ENCODE results near the gene TMEM94.
"Not testable (repeated sequence)": the region's sequence is repeated elsewhere in the genome, so short reads cannot be mapped to it uniquely, and the experiment has no call there.

Gene TMEM94

DNA sequence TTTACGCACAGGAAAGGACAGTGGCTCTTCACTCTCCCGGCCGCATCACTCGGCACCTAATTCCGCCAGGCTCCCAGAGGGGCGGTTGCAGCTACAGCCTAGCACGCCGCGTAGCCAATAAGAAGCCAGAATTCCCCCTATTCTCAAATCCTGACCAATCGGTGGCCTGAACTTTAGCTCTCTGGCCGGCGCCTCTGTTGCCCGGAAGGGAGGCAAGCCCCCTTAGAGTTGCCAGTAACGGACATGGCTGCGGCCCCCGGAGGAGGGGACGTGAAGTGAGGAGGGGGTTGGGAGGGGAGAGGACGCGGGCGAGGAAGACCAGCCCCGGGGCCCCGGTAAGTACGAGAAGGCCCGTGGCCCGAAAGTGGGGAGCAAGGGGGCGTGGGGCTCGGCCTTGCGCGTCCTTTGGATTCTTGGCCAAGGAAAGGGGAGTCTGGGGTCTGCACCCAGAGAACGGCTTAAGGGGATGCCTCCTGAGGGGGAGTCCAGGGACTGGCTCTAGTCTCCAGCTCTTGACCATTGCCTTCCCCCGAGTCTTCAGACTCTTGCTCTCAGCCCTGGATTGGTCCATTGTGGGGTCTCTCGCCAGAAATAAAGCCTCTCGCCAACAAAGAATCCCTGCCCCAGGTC is at the start of gene TMEM94:
Gene TMEM94, plus strand, starts transcription at position 219 of the 630 bp plus-strand sequence. CDS start 15,271 bp downstream, outside the sequence.
- peak; percentile 100 for DNase-seq

DNA sequence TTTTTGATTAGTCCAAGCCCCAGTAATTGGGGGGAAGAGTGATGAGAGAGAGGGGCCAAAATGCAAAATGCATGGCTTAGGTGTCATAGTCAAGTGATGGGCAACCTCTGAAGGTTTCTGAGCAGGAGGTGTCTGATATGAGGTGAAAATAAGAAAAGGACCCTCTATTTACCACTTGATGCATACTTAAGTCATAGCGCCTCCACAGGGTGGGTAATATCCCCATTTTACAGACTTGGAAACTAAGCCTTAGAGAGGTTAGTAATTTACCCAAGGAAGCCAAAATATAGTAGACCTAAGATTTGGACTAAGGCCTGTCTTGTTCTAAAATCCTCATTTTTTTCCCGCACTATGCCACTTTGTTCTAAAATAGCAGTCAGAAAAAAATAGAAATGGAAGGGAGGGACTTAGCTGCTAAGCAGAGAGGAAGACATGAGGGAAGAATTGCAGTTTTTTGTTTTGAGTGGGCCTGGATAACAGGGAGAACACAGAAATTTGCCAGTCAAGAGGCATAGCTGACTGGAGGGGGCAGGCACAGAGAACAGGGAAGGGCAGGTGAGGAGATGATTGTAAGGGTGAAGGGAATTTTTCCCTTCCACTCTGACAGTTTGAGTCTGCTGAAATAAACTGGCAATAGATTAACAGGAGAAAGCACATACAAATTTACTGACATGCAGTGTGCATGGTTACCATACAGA is 48.6 kb upstream of the TMEM94 start:
- DNase-seq: no peak

DNA sequence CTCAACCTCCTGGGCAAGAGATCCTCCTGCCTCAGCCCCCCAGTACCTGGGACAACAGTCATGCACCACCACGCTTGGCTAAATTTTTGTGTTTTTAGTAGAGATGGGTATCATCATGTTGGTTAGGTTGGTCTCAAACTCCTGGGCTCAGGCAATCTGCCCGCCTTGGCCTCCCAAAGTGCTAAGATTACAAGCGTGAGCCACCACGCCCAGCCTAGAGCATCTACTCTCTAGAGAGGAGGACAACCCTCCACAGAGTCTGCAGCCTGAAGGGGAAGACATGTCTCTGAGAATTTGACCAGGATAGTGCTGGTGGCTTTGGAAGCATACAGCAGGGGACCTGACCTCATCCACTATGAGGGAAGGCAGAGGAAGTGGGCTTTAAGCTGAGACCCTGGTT is 46.3 kb upstream of the TMEM94 start:
- no peak for DNase-seq

DNA sequence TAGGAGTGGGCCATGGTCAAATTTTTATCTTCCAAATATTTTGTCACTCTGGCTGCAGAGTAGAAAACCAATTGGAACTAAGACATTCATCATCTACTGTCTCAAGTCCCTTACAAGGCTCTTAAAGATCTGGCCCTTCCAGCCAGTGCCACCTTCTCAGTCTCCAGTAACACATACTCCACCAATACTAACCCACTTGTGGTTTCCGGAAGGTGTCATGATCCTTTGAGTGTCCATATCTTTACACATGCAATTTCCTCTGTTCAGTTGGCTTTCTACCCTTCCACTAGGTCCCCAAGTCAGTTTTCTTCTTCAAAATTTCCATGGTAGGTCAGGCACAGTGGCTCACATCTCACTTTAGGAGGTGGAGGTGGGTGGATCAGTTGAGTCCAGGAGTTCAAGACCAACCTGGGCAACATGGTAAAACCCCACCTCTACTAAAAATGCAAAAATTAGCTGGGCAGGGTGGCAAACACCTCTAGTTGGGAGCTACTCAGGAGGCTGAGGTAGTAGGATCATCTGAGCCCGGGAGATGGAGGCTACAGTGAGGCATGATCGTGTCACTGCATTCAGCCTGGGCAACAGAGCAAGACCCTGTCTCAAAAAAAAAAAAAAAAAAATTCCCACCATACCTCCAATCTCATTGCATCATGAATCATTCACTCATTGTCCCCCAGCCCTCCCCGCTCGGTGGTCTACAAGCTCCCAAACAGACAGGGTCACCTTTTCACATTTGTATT is 44.9 kb upstream of the TMEM94 start:
- DNase-seq: no peak

DNA sequence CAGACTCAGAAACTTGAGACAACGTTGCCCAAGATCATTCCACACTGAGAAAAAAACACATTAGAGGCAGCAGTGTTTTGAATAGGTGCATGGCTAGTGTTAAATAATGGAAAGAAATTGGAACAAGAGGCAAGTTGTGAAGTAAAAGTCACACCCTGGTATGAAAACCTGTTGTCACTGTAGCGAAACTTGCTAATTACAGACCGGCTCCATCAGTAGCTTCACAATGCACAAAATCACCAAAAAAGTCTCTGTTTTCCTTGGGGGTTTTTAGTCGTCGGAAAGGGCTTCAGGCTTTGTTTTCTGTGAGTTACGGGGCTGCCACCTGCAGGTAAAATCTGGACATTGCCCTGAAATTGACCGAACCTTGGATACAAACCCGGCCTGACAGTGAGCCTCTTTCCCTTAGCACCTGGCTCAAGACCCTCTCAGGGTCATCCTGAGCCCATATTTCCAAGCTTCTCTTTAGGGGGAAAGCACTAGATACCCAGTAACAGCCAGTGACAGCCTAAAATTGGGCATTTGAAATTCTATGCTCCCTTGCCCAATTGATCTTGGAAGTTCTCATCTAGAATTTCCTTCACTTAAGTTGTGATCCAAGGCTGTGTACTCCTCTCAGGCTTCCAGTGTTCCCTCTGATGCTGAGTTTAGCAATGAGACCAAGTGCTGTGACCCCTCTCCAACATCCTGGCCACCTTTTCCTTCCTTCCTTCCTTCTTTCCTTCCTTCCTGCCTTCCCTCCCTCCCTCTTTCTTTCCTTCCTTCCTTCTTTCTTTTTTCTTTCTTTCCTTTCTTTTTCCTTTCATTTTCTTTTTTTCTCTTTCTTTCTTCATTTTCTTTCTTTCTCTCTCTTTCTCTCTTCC is 43.7 kb upstream of the TMEM94 start:
- peak; percentile 91 for DNase-seq

DNA sequence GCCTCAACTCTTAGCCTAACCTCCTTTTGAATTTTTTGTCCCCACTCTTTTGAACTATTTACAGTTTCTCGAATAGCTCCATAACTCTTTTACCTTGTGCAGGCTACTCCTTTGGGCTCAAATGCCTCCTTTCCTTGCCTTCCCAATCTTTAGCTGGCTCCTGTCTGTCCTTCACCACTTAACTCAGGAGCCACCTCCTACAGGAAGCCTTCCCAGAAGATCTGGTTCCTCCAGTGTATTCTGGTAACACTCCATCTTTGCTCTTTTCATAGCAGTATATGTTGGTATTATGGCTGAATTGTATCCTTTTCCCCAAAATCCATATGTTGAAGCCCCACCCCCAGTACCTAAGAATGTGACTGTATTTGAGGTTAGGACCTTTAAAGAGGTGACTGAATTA is 41.9 kb upstream of the TMEM94 start:
- no peak for DNase-seq

DNA sequence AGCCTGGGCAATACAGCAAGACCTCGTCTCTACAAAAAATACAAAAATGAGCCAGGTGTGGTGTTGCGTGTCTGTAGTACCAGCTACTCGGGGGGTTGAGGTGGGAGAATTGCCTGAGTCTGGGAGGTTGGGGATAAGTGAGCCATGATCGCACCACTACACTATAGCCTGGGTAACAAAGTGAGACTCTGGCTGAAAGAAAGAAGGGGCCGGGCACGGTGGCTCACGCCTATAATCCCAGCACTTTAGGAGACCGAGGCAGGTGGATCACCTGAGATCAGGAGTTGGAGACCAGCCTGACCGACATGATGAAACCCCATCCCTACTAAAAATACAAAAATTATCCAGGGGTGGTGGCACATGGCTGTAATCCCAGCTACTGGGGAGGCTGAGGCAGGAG is 40.4 kb upstream of the TMEM94 start:
- DNase-seq: no peak

DNA sequence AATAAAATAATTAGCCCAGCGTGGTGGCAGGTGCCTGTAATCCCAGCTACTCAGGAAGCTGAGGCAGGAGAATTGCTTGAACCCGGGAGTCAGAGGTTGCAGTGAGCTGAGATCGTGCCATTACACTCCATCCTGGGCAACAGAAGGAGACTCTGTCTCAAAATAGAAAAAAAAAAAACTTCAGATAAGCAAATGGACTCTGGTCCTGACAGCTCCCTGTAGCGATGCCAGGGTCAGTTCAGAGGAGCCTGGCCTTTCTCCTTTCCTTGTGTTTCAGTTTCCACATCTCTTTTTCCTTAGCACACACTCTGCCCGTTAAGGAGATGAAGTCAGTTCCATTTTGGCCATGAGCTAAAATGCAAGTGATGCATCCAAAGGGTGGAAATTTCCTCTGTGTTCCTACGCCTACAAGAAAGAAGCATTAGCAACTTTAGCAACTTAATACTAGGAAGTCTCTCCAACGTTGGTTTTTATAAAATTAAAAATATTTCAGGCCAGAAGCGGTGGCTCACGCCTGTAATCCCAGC is 39.3 kb upstream of the TMEM94 start:
- no peak for DNase-seq

DNA sequence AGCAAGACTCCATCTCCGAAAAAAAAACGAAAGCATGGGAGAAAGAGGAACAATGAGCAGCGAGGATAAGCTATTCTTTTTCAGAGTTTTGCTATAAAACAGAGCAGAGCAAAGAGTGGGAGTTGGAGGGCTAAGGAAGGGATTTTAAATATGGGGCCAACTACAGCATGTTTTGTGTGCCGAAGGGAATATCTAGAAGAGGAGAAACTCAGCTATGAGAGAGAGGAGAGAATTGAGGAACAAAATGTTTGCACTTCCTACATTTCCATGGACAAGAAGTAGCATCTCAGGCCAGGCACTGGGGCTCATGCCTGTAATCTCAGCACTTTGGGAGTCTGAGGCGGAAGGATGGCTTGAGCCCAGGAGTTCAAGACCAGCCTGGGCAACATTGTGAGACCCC is 37.9 kb upstream of the TMEM94 start:
- DNase-seq: no peak

DNA sequence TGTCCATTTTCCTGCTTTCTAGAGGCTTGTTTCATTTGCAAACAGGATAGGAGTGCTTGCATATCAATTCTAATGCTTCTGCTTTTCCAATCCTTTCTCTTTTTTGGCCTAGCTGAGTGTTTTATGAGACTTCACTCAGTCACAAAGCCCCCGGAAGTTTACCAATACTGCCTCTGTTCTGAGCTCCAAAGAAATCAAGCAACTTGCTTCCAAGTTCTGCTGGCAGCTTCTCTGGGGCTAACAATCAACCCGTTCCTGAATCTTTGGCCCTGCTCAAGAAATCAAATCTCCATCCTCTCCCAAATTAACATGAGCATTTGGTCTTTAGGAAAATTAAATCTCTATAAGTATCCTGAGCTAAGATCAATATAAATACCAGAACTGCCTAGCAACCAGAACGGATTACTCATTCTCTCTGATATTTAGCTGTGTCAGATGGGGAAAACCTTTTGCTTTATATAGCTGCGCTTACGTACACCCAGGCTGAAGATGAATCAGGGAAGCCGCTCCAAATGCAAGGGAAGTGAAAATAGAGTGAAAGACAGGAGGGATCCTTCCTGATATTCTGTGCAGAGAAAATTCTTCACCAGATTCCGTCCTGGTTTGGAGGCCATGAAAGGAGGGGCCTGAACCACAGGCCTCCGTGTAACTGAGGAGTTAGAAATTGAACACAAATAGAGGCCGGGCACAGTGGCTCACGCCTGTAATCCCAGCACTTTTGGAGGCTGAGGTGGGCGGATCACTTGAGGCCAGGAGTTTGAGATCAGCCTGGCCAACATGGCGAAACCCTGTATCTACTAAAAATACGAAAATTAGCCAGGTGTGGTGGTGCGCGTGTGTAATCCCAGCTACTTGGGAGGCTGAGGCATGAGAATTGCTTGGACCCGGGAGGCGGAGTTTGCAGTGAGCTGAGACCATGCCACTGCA is 27.6 kb upstream of the TMEM94 start:
- DNase-seq: peak; percentile 51

DNA sequence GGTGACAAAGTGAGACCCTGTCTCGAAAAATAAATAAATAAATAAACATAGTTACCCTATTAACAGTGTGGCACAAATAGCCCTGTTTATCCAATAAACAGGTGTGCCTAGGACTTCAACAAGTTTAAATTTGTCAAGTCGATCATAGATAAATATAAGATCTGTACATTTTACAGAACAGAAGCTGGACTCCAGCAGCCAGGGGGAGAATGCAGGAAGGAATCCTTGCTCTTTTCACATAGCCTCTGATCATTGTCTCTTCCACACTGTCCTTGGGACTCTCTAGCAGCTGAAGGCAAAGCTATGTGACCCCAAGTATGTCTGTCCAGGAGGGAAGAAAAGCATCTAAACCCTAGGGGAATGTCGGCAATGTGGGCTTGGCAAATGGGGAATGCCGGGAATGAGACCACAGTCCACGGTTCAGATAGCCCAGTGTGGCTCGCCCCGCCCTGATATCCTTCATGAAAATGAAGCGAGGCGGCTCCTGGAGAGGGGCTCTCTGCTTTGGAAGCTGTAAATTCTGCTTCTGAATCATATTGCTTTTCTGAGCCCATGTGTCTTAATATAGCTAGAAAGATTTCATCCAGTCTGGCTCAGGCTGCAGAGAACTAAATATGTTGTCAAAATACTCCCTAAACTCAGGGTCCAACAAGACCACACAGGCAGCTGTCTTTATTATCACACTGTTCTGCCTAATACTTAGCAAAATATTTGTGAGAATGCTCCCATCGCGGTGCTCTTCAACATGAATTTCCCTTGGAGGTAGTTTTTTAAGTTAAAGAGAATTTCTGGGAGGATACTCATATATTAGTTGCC is 26.1 kb upstream of the TMEM94 start:
- DNase-seq: peak; percentile 69

DNA sequence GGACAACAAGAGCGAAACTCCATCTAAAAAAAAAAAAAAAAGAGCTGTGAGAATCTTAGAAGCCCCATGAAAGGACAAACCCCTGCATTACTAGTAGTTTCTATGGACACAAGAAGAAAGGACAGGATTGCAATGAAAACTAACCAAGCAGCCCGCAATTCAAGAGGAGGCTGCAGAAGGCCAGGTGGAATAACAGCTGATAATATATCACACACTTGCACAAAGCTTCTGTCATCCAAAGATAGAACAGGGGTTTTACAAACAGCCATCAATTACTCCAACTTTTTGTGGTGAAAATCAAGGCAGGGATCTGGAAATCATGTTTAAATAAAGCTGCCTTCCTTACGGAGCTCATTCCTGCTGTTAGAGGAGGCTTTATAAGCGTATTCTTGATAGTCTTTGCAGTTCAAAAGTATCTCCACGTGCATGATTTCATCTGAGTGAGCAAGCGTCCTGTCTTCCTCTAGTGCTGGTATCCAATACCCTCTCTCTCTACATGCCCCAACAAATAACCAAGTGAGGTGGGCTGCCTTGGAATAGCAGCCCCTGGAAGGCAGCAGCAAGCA is 23.1 kb upstream of the TMEM94 start:
- DNase-seq: no peak

DNA sequence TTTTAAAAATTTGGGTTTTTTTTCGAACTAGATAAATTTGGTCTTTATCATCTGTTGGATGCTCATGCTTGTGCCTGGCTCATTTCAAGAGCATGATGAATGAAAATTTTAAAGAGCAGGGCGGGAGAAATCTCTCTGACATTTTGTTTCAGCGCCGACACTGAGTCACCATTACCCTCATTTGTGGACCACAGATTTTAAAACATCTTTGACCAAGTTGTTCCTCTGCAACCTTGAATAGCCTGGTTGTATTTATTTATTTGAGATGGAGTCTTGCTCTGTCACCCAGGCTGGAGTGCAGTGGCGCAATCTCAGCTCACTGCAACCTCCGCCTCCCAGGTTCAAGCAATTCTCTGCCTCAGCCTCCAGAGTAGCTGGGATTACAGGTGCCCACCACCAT is 22.0 kb upstream of the TMEM94 start:
- not testable (repeated sequence) for DNase-seq

DNA sequence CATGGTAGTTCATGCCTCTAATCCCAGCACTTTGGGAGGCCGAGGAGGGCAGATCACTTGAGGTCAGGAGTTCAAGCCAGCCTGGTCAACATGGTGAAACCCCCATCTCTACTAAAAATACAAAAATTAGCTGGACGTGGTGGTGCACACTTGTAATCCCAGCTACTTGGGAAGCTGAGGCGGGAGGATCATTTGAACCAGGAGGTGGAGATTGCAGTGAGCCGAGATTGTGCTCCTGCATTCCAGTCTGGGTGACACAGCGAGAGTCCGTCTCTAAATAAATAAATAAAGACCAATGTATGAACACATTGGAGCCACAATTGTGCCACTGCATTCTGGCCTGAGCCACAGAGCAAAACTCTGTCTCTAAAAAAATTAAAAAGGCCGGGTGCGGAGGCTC is 19.0 kb upstream of the TMEM94 start:
- DNase-seq: not testable (repeated sequence)

DNA sequence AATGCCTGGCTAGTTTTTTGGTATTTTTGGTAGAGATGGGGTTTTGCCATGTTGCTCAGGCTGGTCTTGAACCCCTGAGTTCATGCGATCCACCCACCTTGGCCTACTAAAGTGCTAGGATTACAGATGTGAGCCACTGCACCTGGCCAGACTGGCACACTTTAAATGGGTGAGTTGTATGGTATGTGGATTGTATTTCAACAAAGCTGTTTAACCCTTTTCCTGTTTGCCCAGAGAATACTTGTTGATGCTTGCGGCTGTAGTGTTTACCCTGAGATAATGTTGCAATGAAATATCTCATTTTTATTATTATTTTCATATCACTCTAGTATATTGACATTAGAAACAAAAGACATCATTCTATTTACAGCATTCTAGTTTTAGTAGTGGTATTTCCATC is 17.1 kb upstream of the TMEM94 start:
- DNase-seq: no peak

DNA sequence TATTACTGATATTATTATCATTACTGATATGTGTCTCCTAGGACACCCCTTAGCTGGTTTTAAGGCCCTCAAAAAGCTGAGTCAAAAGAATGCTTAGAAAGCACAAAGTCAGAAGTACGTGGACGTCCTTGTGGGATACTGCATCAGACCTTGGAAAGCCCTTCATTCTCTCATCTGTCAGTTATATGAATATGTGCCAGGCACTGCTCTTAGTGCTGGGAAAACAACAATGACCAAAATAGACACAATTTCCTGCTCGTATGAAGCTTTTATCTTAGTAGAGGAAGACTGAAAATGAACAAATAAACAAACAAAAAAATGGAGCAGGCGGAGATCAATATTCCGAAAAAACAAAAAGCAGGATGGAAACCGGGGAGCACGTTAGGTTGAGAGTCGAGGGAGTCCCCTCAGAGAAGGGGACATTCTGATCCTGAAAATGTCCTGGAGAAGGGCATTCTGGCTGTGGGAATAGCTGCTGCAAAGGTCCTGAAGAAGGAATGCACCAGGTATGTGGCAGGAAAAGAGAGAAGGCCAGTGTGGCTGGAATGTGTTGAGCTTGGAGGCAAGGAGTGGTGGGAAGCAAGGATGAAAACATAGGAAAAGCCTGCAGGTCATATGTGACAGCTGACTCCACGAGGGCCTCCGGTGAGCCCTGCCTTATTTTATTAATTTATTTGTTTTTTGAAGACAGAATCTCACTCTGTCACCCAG is 15.5 kb upstream of the TMEM94 start:
- no peak for DNase-seq

DNA sequence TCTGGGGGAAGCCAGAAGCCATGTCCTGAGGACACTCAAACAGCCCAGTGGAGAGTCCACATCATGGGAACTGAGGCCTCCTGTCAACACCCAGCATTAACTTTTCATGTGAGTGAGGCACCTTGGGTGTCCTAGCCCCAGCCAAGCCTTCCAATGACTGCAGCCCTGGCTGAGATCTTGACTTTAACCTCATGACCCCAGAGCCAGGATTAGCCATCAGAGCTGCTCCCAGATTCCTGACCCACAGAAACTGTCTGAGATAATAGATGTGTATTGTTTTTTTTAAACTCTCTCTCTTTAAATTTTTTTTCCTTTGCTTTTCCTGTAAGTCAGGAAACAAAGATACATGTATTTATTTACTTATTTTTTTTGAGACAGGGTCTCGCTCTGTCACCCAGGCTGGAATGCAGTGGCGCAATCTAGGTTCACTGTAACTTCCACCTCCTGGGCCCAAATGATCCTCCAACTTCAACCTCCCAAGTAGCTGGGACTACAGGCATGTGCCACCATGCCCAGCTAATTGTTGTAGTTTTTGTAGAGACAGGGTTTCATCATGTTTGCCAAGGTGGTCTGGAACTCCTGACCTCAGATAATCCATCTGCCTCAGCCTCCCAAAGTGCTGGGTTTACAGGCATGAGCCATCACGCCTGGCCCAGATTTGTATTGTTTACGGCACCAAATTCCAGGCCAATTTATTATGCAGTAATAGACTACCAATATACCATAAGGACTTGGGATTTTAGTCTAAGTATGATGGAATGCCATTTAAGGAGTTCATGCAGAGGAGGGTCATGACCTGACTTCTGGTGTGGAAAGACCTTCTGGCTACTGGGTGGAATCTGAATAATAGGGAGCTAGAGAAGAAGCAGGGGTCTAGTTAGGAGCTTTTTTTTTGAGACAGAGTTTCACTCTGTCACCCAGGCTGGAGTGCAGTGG is 14.0 kb upstream of the TMEM94 start:
- no peak for DNase-seq

DNA sequence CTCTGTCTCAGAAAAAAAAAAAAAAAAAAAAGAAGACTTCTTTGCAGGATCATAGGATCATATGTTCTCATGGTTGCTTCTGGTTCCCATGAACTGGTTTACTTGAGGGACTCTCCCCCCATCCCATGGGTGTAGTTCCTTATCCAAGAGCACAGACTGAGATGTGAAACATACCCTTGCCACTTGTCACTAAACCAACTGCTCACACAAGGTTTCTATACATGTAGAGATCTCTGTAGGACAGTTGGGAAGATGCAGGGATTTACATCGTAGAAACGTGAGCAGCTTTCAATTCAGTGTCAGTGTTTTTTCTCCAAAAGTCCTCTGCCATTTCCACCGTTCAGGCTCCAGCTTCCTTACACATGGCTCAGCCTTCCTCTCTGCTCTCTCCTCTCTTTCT is 11.1 kb upstream of the TMEM94 start:
- DNase-seq: no peak

DNA sequence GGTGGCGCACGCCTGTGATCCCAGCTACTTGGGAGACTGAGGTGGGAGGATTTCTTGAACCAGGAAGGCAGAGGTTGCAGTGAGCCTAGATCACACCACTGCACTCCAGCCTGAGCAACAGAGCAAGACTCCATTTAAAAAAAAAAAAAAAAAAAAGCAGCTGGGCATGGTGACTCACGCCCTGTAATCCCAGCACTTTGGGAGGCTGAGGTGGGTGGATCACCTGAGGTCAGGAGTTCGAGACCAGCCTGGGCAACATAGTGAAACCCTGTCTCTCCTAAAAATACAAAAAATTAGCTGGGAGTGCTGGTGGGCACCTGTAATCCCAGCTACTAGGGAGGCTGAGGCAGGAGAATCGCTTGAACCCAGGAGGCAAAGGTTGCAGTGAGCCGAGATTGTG is 10.5 kb upstream of the TMEM94 start:
- not testable (repeated sequence) for DNase-seq
